ENCODE data around the gene SELENOI. TPM values are rescaled to one million over a fixed set of nuclear protein-coding genes. Genes with fewer than 3 reads are reported as not detected.

The SELENOI gene
- total RNA-seq, 8 experiments from 2014 or later: 15.7 to 35.8 (median 24.8) TPM

- WGBS, 10 experiments: 0 to 70% (median 52%) methylated on average over 1 to 2 of the region's 2 CpGs; no CpG with 5 or more reads in 2 of the 10 experiments
- ATAC-seq (replicated peaks in 6 of 8): peak in 2 of 8 experiments; percentile 69 to 75
- H3K27ac ChIP-seq: no peak overlapping the region
- no peak overlapping the region for H3K4me3 ChIP-seq
- H3K4me1 ChIP-seq (replicated peaks in 1 of 2): no peaks in the 10 kb centered on the region
- in situ Hi-C loops (cut with MboI; ENCODE audit: low pct_unique_long_range_greater_than_20kb in 2 of 9, low sequenced_read_pairs in 9 of 9, unreplicated experiment in 9 of 9): no loop called here
Observed at GRCh38 chr2:26432859-26433258, 86.9 kb downstream of the SELENOI start.

- in situ Hi-C loops (cut with MboI; ENCODE audit: low pct_unique_long_range_greater_than_20kb in 2 of 9, low sequenced_read_pairs in 9 of 9, unreplicated experiment in 9 of 9): no loop called here
- 50 to 100% (median 74%) methylated on average over 1 to 2 of the region's 2 CpGs; no CpG with 5 or more reads in 4 of the 10 experiments for WGBS, 10 experiments
- Histone ChIP-seq H3K4me3 (no peak overlapping the region), H3K27ac (no peak overlapping the region), H3K4me1 (replicated peaks in 1 of 2) (no peaks in the 10 kb centered on the region)
- no peak for ATAC-seq (replicated peaks in 6 of 8)
Observed at GRCh38 chr2:26435106-26435505, 89.2 kb downstream of the SELENOI start.

- H3K4me1 ChIP-seq (replicated peaks in 1 of 2): no peaks in the 10 kb centered on the region
- no peak overlapping the region for H3K27ac ChIP-seq
- ATAC-seq (replicated peaks in 6 of 8): peak in 3 of 8 experiments; percentile 76 to 99 (median 98)
- in situ Hi-C loops (cut with MboI; ENCODE audit: low pct_unique_long_range_greater_than_20kb in 2 of 9, low sequenced_read_pairs in 9 of 9, unreplicated experiment in 9 of 9): no loop called here
- no peak overlapping the region for H3K4me3 ChIP-seq
- WGBS, 10 experiments: 5 to 100% (median 73%) methylated on average over 3 to 6 of the region's 8 CpGs; no CpG with 5 or more reads in 2 of the 10 experiments
Observed at GRCh38 chr2:26438526-26438925, 92.6 kb downstream of the SELENOI start.

GRCh38 chr2:26438926-26439325 is 93.0 kb downstream of the SELENOI start:
- no peak for ATAC-seq (replicated peaks in 6 of 8)

GRCh38 chr2:26442301-26442700 is 96.4 kb downstream of the SELENOI start:
- H3K27ac ChIP-seq: no peak overlapping the region
- WGBS, 10 experiments: 38 to 100% (median 92%) methylated on average over 1 to 2 of the region's 2 CpGs; no CpG with 5 or more reads in 2 of the 10 experiments
- H3K4me3 ChIP-seq: no peak overlapping the region
- no peaks in the 10 kb centered on the region for H3K4me1 ChIP-seq (replicated peaks in 1 of 2)
- in situ Hi-C loops (cut with MboI; ENCODE audit: low pct_unique_long_range_greater_than_20kb in 2 of 9, low sequenced_read_pairs in 9 of 9, unreplicated experiment in 9 of 9): no loop called here
- ATAC-seq (replicated peaks in 6 of 8): no peak

More at GRCh38 chr2:26438926-26439325, 93.0 kb downstream of the SELENOI start:
- WGBS, 10 experiments: 80 to 100% (median 88%) methylated on average over 2 to 5 of the region's 5 CpGs; no CpG with 5 or more reads in 3 of the 10 experiments
- H3K27ac ChIP-seq: no peak overlapping the region
- in situ Hi-C loops (cut with MboI; ENCODE audit: low pct_unique_long_range_greater_than_20kb in 2 of 9, low sequenced_read_pairs in 9 of 9, unreplicated experiment in 9 of 9): no loop called here
- no peaks in the 10 kb centered on the region for H3K4me1 ChIP-seq (replicated peaks in 1 of 2)
- no peak overlapping the region for H3K4me3 ChIP-seq

- WGBS, 10 experiments: 0 to 100% (median 48%) methylated on average over 1 to 3 of the region's 3 CpGs; no CpG with 5 or more reads in 2 of the 10 experiments
- H3K27ac ChIP-seq: no peak overlapping the region
- H3K4me3 ChIP-seq: no peak overlapping the region
- no peak for ATAC-seq (replicated peaks in 6 of 8)
- no peaks in the 10 kb centered on the region for H3K4me1 ChIP-seq (replicated peaks in 1 of 2)
- in situ Hi-C loops (cut with MboI; ENCODE audit: low pct_unique_long_range_greater_than_20kb in 2 of 9, low sequenced_read_pairs in 9 of 9, unreplicated experiment in 9 of 9): no loop called here
Observed at GRCh38 chr2:26442707-26443106, 96.8 kb downstream of the SELENOI start.

- Histone ChIP-seq H3K27ac (no peak overlapping the region), H3K4me3 (no peak overlapping the region), H3K4me1 (replicated peaks in 1 of 2) (no peaks in the 10 kb centered on the region)
- WGBS, 10 experiments: 0 to 100% (median 87%) methylated on average over 1 to 5 of the region's 7 CpGs; no CpG with 5 or more reads in 2 of the 10 experiments
- in situ Hi-C loops (cut with MboI; ENCODE audit: low pct_unique_long_range_greater_than_20kb in 2 of 9, low sequenced_read_pairs in 9 of 9, unreplicated experiment in 9 of 9): no loop called here
- ATAC-seq (replicated peaks in 6 of 8): no peak
Observed at GRCh38 chr2:26444236-26444635, 98.3 kb downstream of the SELENOI start.

Other genes with a start within 250 kb of the SELENOI start
- gene GAREM2, start 173.1 kb upstream of the SELENOI start, total RNA-seq: 10 to 100 TPM in 2 of 8 experiments, 1 to 10 TPM in 6; 1.0 to 17.1 (median 5.0) TPM
- 100 to 1,000 TPM in 4 of 8 experiments, 10 to 100 TPM in 4; 75.1 to 152 (median 113) TPM for gene HADHA, start 101.5 kb upstream of the SELENOI start, total RNA-seq
- 100 to 1,000 TPM in 4 of 8 experiments, 10 to 100 TPM in 4; 29.2 to 144 (median 71.6) TPM for gene HADHB, start 101.2 kb upstream of the SELENOI start, total RNA-seq
- gene ADGRF3, start 646 bp downstream of the SELENOI start, total RNA-seq: 1 to 10 TPM in 5 of 8 experiments, under 1 TPM in 3; 0.36 to 2.4 (median 1.4) TPM
- 10 to 100 TPM in 1 of 8 experiments, 1 to 10 TPM in 1, under 1 TPM in 3, not detected in 3; 0.43 to 37.1 (median 0.58) TPM for gene DRC1, start 55.8 kb downstream of the SELENOI start, total RNA-seq
- under 1 TPM in 7 of 8 experiments, not detected in 1; 0.05 to 0.61 (median 0.31) TPM for gene OTOF, start 132.0 kb downstream of the SELENOI start, total RNA-seq

Measured in motor neuron (in vitro differentiated cells).